HG02571 (cell line): ENCODE measurements around the gene AKR1B15.

Experiments
- ATAC-seq: cut with Tn5 transposase; IDR thresholded peaks from one replicate; pipeline ENCODE4 v1.9.1; 2021; ENCODE audit warnings: mild to moderate bottlenecking, moderate library complexity; ENCODE audit not compliant: unreplicated experiment

AKR1B15 gene

DNA sequence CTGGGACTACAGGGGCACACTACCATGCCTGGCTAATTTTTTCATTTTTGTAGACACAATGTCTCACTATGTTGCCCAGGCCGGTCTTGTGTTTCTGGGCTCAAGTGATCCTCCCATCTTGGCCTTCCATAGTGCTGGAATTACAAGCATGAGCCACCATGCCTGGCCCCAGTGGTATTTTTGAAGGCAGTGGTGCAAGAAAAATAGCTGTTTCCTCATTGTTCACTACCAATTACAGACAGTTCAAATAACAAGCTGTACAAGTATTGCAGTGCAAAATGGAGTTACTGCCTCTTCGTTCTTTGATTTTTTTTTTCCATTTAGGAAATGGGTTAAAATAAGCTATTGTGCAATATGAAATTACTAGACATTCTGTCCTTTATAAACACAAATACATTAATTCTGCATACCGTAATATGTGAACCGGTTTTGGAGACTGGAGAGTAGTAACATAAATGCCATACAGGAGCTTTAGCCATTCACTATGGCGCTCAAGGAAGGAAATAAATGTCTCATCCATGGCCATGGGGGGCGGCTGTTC is 62.8 kb downstream of the AKR1B15 start:
- no peak for ATAC-seq

GRCh38 chr7:134612197-134612596 is 63.3 kb downstream of the AKR1B15 start:
- no peak for ATAC-seq

- no peak for ATAC-seq
Measured at GRCh38 chr7:134613623-134614347, 64.9 kb downstream of the AKR1B15 start.

DNA sequence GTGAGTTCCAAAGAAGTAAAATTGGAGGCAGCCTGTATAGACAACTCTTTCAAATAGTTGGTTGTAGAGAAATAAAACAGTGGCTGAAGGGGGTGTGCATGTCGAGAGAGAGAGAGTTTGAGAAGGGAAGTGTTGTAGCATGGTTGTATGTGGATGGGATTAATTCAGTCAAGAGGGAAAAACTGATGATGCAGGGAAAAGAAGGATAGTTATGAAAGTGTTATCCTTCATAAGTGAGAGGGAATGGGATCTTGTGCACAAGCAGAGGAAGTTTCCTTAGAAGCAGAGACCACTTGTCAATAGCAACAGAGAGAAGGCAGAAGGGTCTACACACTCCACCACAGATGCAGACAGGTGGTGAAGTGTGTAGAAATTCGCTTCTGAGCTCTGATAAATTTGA is 67.7 kb downstream of the AKR1B15 start:
- no peak for ATAC-seq

DNA sequence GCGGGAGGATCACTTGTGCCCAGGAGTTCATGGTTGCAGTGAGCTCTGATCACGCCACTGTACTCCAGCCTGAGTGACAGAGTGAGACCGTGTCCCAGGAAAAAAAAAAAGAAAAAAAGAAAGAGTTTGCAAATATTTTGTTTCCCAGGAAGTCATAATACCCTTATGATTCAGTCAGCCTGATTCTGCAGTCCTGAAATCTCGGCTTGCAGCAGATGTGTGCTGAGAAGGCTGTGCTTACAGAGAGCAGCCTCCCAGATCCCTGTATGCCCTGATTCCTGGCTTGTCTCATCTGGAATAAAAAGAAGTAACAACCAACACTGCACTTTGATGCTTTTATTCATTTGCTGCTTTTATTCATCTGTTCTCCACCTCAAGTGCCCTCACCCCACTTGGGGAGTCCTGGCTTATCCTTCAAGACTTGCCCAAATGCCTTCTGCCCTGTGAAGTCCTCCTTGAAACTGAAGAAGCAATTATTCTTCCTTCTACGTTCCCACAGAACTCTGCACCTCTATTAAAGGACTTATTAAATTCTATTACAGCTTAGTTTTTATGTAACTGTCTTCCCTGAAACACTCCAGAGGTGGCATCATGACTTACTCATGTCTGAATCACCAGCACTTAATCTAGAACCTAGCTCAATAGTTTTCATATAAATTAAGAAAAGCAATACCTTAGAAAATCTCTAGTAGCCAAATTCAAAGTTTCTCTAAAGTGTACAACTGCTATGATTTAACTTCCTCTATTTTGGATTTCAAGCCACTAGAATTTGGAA is 70.0 kb downstream of the AKR1B15 start:
- no peak for ATAC-seq

GRCh38 chr7:134619627-134620331 is 70.9 kb downstream of the AKR1B15 start:
- ATAC-seq: no peak

DNA sequence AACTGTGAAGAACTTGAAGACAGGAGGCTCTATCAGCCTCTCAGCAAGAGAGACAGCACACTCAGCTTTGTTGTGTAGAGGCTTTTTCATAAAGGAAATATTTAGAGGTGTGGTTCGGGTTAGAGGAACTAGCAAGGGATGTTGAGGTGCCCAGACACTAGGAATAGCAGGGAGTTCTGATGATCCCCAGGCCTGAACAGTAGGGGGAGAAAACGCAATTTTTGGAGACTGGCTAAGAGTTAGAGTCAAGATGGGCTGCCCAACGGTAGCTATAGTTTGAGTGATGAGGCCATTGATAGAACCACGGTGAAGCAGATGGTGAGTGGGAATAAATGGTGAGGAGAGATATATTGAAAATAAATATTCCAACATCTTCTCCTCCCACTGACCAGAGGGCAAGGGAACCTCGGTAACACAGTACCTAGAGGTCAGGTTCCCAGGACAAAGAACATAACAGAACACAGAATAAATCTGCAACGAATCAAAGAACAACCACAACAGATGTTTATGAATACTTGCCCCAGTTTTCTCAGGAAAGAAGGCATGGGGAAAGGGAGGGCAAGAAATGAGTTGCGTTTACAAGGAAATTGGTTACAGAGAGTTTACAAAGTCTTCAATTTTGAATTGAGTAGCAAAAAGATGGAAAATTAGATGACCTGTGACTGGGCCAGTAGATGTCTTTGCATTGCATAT is 73.5 kb downstream of the AKR1B15 start:
- no peak for ATAC-seq

DNA sequence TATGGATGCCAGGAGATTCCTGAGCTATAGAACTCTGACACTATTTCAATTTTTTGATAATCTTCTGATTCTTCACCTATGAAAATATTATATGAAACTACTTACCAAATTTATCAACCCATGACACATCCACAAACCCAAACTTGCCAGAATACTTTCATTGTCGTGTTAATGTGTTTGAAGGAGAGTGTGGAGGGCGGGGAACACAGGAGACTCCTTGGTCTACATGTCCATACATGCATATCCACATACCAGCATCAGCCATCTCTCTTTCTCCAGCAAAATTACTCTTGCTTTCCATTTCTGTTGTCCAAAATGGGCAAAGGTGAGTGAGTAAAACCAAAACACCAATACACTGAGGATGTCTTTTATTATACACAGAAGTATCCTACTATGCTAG is 74.3 kb downstream of the AKR1B15 start:
- no peak for ATAC-seq

DNA sequence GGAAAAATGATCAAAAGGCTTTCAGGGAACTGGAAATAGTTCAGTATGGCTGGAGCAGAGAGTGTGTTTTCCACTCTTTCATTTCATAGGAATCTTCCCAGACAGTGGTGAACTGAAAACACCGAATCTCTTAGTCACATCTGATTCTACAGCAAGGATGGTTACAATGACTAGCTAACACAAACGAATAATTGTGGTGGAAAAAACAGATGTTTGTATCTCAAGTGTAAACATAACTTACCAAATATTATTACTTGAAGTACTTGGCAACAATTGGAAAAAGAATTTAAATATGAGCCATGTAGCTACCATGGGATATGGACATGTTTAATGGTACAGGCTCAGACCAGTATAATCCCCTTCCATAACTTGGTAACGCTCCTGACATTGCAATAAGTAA is 76.6 kb downstream of the AKR1B15 start:
- ATAC-seq: no peak

- no peak for ATAC-seq
Measured at GRCh38 chr7:134627109-134627774, 78.3 kb downstream of the AKR1B15 start.

DNA sequence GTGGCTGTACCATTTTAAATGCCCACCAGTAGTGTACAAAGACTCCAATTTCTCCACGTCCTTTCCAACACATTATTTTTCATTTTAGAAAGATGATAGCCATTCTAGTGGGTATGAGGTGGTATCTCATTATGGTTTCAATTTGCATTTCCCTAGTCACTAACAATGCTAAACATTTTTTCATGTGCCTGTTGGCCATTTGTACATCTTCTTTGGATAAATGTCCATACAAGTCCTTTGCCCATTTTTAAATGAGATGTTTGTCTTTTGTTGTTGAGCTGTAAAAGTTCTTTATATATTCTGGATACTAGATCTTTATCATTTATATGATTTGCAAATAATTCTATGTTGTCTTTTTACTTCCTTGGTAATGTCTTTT is 78.9 kb downstream of the AKR1B15 start:
- no peak for ATAC-seq

- no peak for ATAC-seq
Measured at GRCh38 chr7:134629445-134629844, 80.5 kb downstream of the AKR1B15 start.
